Retinal pigment epithelial cell (primary cell): ENCODE results near the gene CFAP100.

Source experiments
- DNase-seq: peaks from one replicate; pipeline ENCODE4 v3.0.0-alpha.2; 2010; ENCODE audit warnings: low read depth
- H3K4me3 ChIP-seq: 2 replicates; pipeline ENCODE4 v1.5.1; 2011; ENCODE audit warnings: mild to moderate bottlenecking, low read length, control low read depth, moderate library complexity
- CTCF ChIP-seq: conservative IDR thresholded peaks from 2 replicates; pipeline ENCODE4 v1.5.1; 2011; ENCODE audit warnings: low read depth, low read length, control low read depth, inconsistent platforms

CFAP100 gene

GRCh38 chr3:126438186-126438585, 43.5 kb downstream of the CFAP100 start:
- DNase-seq, result no peak

GRCh38 chr3:126438746-126439145, 44.0 kb downstream of the CFAP100 start:
- no peak for TF ChIP-seq CTCF
- H3K4me3 ChIP-seq, result no peak overlapping the region
- DNase-seq, result no peak

More at GRCh38 chr3:126438186-126438585, 43.5 kb downstream of the CFAP100 start:
- no peak for TF ChIP-seq CTCF
- H3K4me3 ChIP-seq, result no peak overlapping the region

GRCh38 chr3:126439346-126439967, 44.7 kb downstream of the CFAP100 start:
- no peak for TF ChIP-seq CTCF
- H3K4me3 ChIP-seq, result no peak overlapping the region
- no peak for DNase-seq

- DNase-seq, result no peak
- no peak overlapping the region for H3K4me3 ChIP-seq
- no peak for TF ChIP-seq CTCF
Measured at GRCh38 chr3:126439968-126440708, 45.4 kb downstream of the CFAP100 start.

- no peak overlapping the region for H3K4me3 ChIP-seq
- DNase-seq, result no peak
- no peak for TF ChIP-seq CTCF
Measured at GRCh38 chr3:126440709-126440995, 45.9 kb downstream of the CFAP100 start.

- TF ChIP-seq CTCF, result no peak
- DNase-seq, result no peak
- H3K4me3 ChIP-seq, result no peak overlapping the region
Measured at GRCh38 chr3:126441256-126441880, 46.7 kb downstream of the CFAP100 start.
